Neural progenitor cell (in vitro differentiated cells): ENCODE data around the gene PES1. TPM values are rescaled to one million over a fixed set of nuclear protein-coding genes. Genes with fewer than 3 reads are reported as not detected.
"Not testable (repeated sequence)": the region's sequence is repeated elsewhere in the genome, so short reads cannot be mapped to it uniquely, and the experiment has no call there.

Source experiments
- DNase-seq: peaks from one replicate; pipeline ENCODE4 v3.0.0-alpha.2; 2016; ENCODE audit warnings: low spot score
- H2AFZ ChIP-seq: fragments of 200-600 bp; sonication (generic); replicated peaks from 2 replicates; pipeline ENCODE4 v1.6.1; 2016; ENCODE audit warnings: antibody characterized with exemption
- H3F3A ChIP-seq: fragments of 200-600 bp; sonication (generic); 2 replicates; pipeline ENCODE4 v1.6.1; 2016; ENCODE audit warnings: antibody characterized with exemption, low read depth
- H3K27ac ChIP-seq: fragments of 200-600 bp; sonication (generic); 2 replicates; pipeline ENCODE4 v1.5.1; 2016; ENCODE audit warnings: mild to moderate bottlenecking
- H3K27me3 ChIP-seq: fragments of 200-600 bp; sonication (generic); 2 replicates; pipeline ENCODE4 v1.6.1; 2016; ENCODE audit warnings: mild to moderate bottlenecking, moderate library complexity
- H3K36me3 ChIP-seq: fragments of 200-600 bp; sonication (generic); 2 replicates; pipeline ENCODE4 v1.5.1; 2016
- H3K4me1 ChIP-seq: fragments of 200-600 bp; sonication (generic); 2 replicates; pipeline ENCODE4 v1.6.1; 2016; ENCODE audit warnings: mixed run types
- H3K4me2 ChIP-seq: fragments of 200-600 bp; sonication (generic); 2 replicates; pipeline ENCODE4 v1.6.1; 2016
- H3K4me3 ChIP-seq: fragments of 200-600 bp; sonication (generic); 2 replicates; pipeline ENCODE4 v1.5.1; 2016
- H3K79me2 ChIP-seq: fragments of 200-600 bp; sonication (generic); 2 replicates; pipeline ENCODE4 v1.6.1; 2016; ENCODE audit warnings: low read depth
- H3K9ac ChIP-seq: fragments of 200-600 bp; sonication (generic); 2 replicates; pipeline ENCODE4 v1.6.1; 2016
- H3K9me3 ChIP-seq: fragments of 200-600 bp; sonication (generic); 2 replicates; pipeline ENCODE4 v1.5.1; 2016; ENCODE audit warnings: low read depth
- H4K20me1 ChIP-seq: fragments of 200-600 bp; sonication (generic); 2 replicates; pipeline ENCODE4 v1.6.1; 2016; ENCODE audit warnings: low read depth
- H3K27ac Mint-ChIP-seq: 3 replicates; pipeline ENCODE4 v1.8.0; 2021; ENCODE audit warnings: mixed read lengths
- H3K27me3 Mint-ChIP-seq: 2 replicates; pipeline ENCODE4 v1.8.0; 2022; ENCODE audit warnings: low read depth, mild to moderate bottlenecking, inconsistent platforms, moderate library complexity, mixed read lengths; ENCODE audit not compliant: insufficient read depth
- H3K36me3 Mint-ChIP-seq: 3 replicates; pipeline ENCODE4 v1.8.0; 2021; ENCODE audit warnings: mixed read lengths
- H3K4me1 Mint-ChIP-seq: 3 replicates; pipeline ENCODE4 v1.8.0; 2021; ENCODE audit warnings: mixed read lengths
- H3K4me3 Mint-ChIP-seq: 3 replicates; pipeline ENCODE4 v1.8.0; 2021; ENCODE audit warnings: mild to moderate bottlenecking, moderate library complexity, mixed read lengths
- H3K9me3 Mint-ChIP-seq: 3 replicates; pipeline ENCODE4 v1.8.0; 2020; ENCODE audit warnings: mixed read lengths
- EZH2 ChIP-seq: fragments of 200-600 bp; sonication (generic); IDR thresholded peaks from 2 replicates; pipeline ENCODE4 v1.6.1; 2017; ENCODE audit warnings: antibody characterized with exemption, mild to moderate bottlenecking, moderate library complexity
- EZH2phosphoT487 ChIP-seq: fragments of 200-600 bp; sonication (generic); IDR thresholded peaks from 2 replicates; pipeline ENCODE4 v1.6.1; 2017; ENCODE audit warnings: antibody characterized with exemption
- total RNA-seq: library from RNA; depleted of rRNA; stranded (reverse); fragments of >200 nt; gene quantifications from 2 replicates; pipeline ENCODE4 v1.2.3, GENCODE V29; 2015; ENCODE audit warnings: low replicate concordance
- TF ChIP-seq, protein P1 (sequence below): fragments of 200-600 bp; sonication (generic); IDR thresholded peaks from 2 replicates; pipeline ENCODE4 v1.5.1; 2017; ENCODE audit warnings: antibody characterized with exemption, mild to moderate bottlenecking

The PES1 gene
- total RNA-seq, 1 donor from 2014 or later, result 30.2 TPM

DNA sequence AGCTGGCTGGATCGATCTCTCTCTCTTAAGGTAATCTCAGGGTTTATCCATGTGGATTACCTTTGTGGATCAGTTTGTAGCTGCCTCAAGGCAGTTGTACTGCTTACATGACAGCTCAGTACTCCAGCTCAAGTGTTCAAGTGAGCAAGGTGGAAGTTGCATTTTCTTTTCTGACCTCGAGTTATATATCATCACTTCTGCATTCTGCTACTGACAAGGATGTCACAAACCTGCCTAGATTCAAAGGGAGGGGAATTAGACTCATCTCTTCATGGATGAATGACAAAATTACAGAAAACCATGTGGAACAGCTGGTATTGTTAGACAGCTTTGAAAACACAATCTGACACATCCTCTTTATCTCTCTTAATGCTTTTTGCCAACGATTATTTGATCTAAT is 9.2 kb upstream of the PES1 start:
- Histone ChIP-seq H3K36me3 (no peaks in the 10 kb centered on the region), H4K20me1 (no peaks in the 10 kb centered on the region), H3K79me2 (no peaks in the 10 kb centered on the region), H3K27me3 (no peaks in the 10 kb centered on the region), H2AFZ (no peak overlapping the region), H3K4me3 (no peak overlapping the region), H3K27ac (no peak overlapping the region), H3K9me3 (no peaks in the 10 kb centered on the region), H3F3A (peaks cover 4% of the 10 kb centered on the region), H3K4me2 (no peak overlapping the region), H3K4me1 (peaks cover 6% of the 10 kb centered on the region), H3K9ac (no peak overlapping the region)
- TF ChIP-seq EZH2 (no peak), EZH2phosphoT487 (no peak)
- TF ChIP-seq, protein P1, sequence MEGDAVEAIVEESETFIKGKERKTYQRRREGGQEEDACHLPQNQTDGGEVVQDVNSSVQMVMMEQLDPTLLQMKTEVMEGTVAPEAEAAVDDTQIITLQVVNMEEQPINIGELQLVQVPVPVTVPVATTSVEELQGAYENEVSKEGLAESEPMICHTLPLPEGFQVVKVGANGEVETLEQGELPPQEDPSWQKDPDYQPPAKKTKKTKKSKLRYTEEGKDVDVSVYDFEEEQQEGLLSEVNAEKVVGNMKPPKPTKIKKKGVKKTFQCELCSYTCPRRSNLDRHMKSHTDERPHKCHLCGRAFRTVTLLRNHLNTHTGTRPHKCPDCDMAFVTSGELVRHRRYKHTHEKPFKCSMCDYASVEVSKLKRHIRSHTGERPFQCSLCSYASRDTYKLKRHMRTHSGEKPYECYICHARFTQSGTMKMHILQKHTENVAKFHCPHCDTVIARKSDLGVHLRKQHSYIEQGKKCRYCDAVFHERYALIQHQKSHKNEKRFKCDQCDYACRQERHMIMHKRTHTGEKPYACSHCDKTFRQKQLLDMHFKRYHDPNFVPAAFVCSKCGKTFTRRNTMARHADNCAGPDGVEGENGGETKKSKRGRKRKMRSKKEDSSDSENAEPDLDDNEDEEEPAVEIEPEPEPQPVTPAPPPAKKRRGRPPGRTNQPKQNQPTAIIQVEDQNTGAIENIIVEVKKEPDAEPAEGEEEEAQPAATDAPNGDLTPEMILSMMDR, result no peak
- Mint-ChIP-seq H3K36me3 (no peaks in the 10 kb centered on the region), H3K4me1 (peaks cover 17% of the 10 kb centered on the region), H3K9me3 (no peaks in the 10 kb centered on the region), H3K27me3 (peaks cover 7% of the 10 kb centered on the region), H3K27ac (no peak overlapping the region), H3K4me3 (no peak overlapping the region)
- DNase-seq, result no peak

DNA sequence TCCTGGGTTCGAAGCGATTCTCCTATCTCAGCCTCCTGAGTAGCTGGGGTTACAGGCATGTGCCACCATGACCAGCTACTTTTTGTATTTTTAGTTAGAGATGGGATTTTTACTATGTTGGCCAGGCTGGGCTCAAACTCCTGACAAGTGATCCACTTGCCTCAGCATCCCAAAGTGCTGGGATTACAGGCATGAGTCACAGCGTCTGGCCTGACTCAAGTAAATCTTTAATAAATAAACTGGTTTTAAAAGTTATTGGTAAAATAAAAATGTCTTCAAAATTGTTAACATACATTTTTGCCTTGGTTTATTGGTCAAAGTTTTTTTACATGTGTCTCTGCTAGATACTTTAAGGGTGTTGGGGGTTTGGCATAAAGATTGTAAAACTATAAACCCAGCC is 7.3 kb upstream of the PES1 start:
- no peaks in the 10 kb centered on the region for H3K9me3 Mint-ChIP-seq
- Histone ChIP-seq H3F3A (no peaks in the 10 kb centered on the region), H3K9me3 (no peaks in the 10 kb centered on the region), H3K27ac (no peak overlapping the region), H3K79me2 (no peaks in the 10 kb centered on the region), H3K4me1 (no peaks in the 10 kb centered on the region), H3K9ac (no peak overlapping the region), H3K4me3 (no peak overlapping the region), H3K27me3 (peaks cover 7% of the 10 kb centered on the region), H4K20me1 (no peaks in the 10 kb centered on the region), H2AFZ (no peak overlapping the region), H3K36me3 (no peaks in the 10 kb centered on the region), H3K4me2 (no peak overlapping the region)
- H3K27ac Mint-ChIP-seq, result no peak overlapping the region
- peaks cover 7% of the 10 kb centered on the region for H3K4me1 Mint-ChIP-seq
- TF ChIP-seq, protein P1, result no peak
- no peak for TF ChIP-seq EZH2phosphoT487
- no peak for TF ChIP-seq EZH2
- H3K4me3 Mint-ChIP-seq, result no peak overlapping the region
- no peak for DNase-seq
- no peaks in the 10 kb centered on the region for H3K36me3 Mint-ChIP-seq
- peaks cover 3% of the 10 kb centered on the region for H3K27me3 Mint-ChIP-seq

DNA sequence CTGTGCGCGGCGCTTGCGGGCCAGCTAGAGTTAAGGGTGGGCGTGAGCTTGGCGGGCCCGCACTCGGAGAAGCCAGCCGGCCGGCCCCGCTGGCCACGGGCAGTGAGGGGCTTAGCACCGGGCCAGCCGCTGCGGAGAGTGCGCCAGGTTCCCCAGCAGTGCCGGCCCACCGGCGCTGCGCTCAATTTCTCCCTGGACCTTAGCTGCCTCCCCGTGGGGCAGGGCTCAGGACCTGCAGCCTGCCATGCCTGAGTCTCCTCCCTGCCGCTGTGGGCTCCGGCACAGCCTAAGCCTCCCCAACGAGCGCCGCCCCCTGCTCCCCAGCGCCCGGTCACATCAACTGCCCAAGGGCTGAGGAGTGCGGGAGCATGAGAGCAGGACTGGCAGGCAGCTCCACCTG is 5.2 kb upstream of the PES1 start:
- no peak overlapping the region for H2AFZ ChIP-seq
- no peak overlapping the region for H3K27ac Mint-ChIP-seq
- H3K27ac ChIP-seq, result no peak overlapping the region
- H3K4me3 Mint-ChIP-seq, result no peak overlapping the region
- peaks cover under 1% of the 10 kb centered on the region for H3K27me3 Mint-ChIP-seq
- H3K27me3 ChIP-seq, result peaks cover 25% of the 10 kb centered on the region
- no peaks in the 10 kb centered on the region for H3F3A ChIP-seq
- no peak overlapping the region for H3K4me3 ChIP-seq
- TF ChIP-seq, protein P1, result no peak
- TF ChIP-seq EZH2 (no peak), EZH2phosphoT487 (no peak)
- DNase-seq, result no peak
- no peak overlapping the region for H3K9ac ChIP-seq
- H4K20me1 ChIP-seq, result no peaks in the 10 kb centered on the region
- no peaks in the 10 kb centered on the region for H3K36me3 Mint-ChIP-seq
- H3K9me3 Mint-ChIP-seq, result no peaks in the 10 kb centered on the region
- H3K4me2 ChIP-seq, result no peak overlapping the region
- no peaks in the 10 kb centered on the region for H3K4me1 ChIP-seq
- no peaks in the 10 kb centered on the region for H3K36me3 ChIP-seq
- H3K79me2 ChIP-seq, result no peaks in the 10 kb centered on the region
- no peaks in the 10 kb centered on the region for H3K9me3 ChIP-seq
- H3K4me1 Mint-ChIP-seq, result peaks cover under 1% of the 10 kb centered on the region

DNA sequence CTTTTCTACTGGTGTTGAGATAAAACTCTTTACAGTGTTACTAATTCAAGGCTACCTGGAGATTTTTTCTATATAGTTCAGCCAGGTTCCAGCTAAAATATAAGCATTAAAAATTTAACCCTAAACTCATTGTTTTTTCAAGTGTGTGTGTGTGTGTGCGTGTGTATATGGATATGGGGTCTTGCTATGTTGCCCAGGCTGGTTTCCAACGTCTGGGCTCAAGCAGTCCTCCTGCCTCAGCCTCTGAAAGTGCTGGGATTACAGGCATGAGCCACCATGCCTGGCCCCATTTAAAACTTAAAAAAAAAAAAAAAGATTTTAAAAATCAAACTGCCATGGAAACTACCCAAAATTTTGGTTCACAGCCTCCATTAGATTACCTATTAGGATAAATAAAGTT is 4.5 kb upstream of the PES1 start:
- TF ChIP-seq, protein P1, result no peak
- TF ChIP-seq EZH2phosphoT487 (no peak), EZH2 (no peak)
- Histone ChIP-seq H3K4me2 (no peak overlapping the region), H3K9ac (no peak overlapping the region), H3K27ac (no peak overlapping the region), H3K9me3 (no peaks in the 10 kb centered on the region), H3K79me2 (peaks cover 5% of the 10 kb centered on the region), H3K36me3 (no peaks in the 10 kb centered on the region), H4K20me1 (peaks cover 2% of the 10 kb centered on the region), H3F3A (no peaks in the 10 kb centered on the region), H3K4me1 (no peaks in the 10 kb centered on the region), H3K27me3 (peaks cover 25% of the 10 kb centered on the region), H2AFZ (no peak overlapping the region), H3K4me3 (no peak overlapping the region)
- no peaks in the 10 kb centered on the region for H3K27me3 Mint-ChIP-seq
- no peak overlapping the region for H3K27ac Mint-ChIP-seq
- H3K4me1 Mint-ChIP-seq, result no peaks in the 10 kb centered on the region
- no peaks in the 10 kb centered on the region for H3K36me3 Mint-ChIP-seq
- no peak overlapping the region for H3K4me3 Mint-ChIP-seq
- H3K9me3 Mint-ChIP-seq, result no peaks in the 10 kb centered on the region
- no peak for DNase-seq

DNA sequence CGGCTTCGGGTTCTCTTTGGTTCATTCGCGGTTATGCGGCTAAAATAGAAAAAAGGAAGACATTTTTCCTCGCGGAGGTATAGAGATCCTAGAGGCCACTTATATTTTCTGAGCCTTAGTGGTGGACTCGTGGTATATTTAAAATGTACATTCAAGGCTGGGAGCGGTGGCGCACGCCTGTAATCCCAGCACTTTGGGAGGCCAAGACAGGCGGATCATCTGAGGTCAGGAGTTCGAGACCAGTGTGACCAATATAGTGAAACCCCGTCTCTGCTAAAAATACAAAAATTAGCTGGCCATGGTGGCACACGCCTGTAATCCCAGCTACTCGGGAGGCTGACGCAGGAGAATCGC is 627 bp upstream of the PES1 start:
- not testable (repeated sequence) for H3K27ac Mint-ChIP-seq, H3F3A ChIP-seq, H3K9me3 Mint-ChIP-seq, H3K27ac ChIP-seq, H2AFZ ChIP-seq, H3K4me3 Mint-ChIP-seq, H3K9ac ChIP-seq, H3K4me3 ChIP-seq, H3K36me3 ChIP-seq, H3K4me1 Mint-ChIP-seq, H3K36me3 Mint-ChIP-seq, H3K9me3 ChIP-seq, DNase-seq, H3K27me3 Mint-ChIP-seq, H4K20me1 ChIP-seq
- Histone ChIP-seq H3K4me2 (peak overlapping the region; percentile 45), H3K79me2 (peaks cover 25% of the 10 kb centered on the region), H3K27me3 (peaks cover 25% of the 10 kb centered on the region), H3K4me1 (peaks cover 11% of the 10 kb centered on the region)
